Measurements from ENCODE around the gene GLRX3.

Gene GLRX3

DNA sequence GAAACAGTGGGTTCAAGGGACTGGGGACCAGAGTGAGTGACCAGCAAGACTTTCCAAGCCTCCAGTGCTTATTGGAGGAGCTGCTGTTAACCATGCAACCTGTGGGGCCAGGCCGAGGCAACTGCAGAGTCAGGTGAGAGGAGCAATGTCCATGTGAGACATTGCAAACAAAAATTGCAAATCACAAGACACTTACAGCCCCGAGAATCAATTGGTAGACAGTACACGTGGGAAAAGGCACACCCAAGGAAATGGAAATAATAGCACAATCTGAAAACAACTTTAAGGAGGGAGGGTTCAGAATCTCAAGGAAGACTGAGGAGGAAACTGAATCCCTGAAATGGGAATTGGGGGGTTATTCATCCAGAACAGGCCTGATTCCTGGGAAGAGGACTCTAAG is 72.6 kb downstream of the GLRX3 start:
- DNase-seq: no peak

DNA sequence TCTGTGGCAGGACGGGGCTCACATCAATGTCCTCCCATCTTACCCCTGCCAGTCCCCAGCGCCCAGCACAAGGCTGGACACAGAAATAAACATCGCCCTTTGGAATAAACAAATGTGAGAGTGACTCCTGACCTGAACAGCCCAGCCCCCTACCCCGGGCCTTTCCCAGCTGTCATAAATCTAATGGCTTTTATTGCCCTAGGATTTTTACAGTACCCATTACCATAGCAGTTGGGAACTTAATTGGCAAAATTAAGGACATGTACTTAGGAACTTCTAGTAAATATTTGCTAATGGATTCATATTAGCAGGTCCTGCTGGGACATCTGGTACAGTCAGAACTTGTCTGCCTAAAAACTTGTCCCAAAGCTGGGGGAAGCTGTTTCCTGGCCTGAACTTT is 76.6 kb downstream of the GLRX3 start:
- no peak for DNase-seq

DNA sequence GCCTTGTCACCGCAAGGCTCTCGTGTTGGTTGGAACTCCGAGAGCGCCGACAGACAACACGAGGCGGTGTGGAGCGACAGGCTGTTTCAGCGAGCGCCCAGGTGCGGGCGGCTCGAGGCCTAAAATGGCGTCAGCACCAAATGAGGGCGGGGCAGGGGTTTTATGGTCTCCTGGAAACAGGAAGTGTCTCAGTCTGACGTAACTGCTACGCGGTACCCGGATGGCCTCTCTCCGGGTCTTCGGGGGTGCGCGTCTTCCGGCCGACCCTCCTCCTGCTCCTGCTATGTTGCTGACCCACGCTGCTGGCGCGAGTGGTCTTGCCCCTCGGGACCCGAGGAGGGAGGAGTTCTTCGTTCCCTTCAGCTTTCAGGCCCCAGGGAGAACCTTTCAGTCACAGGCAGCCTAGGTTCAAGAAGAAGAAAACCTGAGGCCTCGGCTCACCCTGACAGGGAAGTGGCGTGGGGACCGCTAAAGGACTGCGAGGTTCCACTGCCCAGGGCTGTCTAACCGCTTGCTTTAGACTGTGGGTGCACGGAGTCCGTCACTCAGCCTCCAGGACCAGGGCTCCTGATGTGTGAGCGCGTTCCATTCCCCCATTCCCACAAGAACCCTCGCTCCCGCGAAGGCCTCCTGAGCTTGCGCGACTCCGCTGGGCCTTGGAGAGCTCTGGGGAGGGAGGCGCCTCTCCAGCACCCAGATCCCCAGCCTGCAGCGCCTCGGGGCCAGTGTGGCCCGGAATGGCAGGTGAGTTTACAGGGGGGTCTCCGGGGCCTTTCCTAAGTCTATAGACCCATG is 77.3 kb downstream of the GLRX3 start:
- no peak for DNase-seq

DNA sequence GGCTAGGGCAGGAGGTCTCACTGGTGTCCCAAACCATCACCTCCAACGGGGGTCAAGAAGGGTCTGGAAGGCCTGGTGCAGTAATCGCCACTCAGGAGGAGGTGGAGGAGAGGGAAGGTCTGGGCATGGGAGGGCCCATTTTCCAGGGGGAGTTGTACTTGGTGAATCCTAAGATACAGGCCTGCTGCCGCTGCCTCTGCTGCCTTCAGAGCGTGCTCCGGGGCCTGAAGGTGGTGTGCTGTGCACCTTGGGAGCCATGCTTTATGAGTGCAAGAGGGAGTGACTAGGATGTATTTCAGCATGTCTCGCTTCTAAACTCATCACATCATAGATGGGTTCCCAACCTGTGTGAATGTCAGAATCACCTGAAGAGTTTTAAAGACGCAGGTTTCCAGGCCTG is 78.2 kb downstream of the GLRX3 start:
- DNase-seq: no peak

DNA sequence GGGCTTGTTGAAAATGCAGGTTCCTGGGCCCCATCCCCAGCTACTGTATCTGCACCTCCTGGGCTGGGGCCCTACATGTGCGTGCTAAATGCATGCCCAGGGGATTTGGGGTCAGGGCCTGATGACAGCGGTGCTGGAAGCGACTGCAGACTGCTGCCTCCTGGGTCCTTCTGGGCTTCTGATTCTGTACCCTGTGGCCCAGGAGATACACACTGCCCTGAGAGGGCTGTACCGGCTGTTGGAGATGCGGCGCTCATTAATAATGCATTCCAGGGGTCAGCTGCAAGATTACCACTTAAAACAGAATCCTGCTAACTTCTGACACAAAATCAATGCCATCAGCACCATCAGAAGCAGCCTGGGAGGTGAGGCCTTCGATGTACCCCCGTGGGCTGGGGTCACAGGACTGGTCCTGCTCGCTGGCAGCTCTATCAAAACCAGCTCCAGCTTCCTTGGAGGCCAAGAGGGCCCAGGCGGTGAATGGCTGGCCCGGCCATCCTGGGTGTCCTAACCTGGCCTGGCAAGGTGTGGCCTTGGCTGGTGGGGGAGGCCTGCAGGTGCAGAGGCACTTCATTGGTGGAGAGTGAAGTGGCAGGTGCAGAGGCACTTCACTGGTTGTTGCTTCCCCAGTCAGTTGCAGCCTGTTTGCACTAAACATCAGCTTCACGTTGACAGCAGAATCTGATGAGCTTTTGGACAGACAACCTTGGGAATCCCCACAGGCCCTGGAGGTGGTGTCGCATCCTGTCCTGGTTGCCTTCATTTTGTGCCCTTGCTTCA is 79.2 kb downstream of the GLRX3 start:
- DNase-seq: no peak

DNA sequence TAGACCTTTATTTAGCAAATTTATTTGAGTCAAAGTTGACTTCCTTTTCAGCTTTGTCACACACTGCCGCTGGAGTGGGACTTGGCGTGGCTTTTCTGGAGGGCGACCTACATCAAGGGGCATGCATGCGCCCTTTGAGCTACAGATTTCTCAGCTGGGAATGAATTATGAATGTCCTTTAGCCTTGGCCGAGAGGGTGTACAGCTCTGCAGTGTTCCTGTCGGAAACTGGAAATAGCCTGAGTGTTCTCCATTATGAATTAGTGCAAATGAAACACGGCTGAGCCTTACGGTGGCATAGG is 79.7 kb downstream of the GLRX3 start:
- no peak for DNase-seq

DNA sequence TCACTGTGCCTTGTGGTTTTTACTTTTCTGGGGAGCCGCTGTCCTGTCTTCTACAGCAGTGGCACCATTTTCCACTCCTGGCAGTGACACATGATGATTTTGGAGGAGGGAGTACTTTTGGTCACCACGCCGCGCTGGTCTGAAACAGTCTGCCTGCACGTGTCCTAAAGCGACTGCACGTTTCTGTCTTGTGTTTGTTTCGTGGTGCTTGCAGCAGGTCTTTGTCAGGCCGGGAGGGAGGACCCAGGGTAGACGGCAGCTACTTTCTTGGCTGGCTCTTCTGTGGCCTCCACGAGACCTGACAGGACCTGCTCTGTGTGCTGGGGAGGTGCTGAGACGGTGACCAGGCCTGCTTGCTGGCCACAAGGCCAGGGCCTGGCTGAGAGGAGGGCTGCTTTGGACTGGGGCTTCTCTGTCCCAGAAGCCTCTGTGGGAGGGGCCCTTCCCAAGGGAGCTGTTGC is 82.0 kb downstream of the GLRX3 start:
- no peak for DNase-seq

DNA sequence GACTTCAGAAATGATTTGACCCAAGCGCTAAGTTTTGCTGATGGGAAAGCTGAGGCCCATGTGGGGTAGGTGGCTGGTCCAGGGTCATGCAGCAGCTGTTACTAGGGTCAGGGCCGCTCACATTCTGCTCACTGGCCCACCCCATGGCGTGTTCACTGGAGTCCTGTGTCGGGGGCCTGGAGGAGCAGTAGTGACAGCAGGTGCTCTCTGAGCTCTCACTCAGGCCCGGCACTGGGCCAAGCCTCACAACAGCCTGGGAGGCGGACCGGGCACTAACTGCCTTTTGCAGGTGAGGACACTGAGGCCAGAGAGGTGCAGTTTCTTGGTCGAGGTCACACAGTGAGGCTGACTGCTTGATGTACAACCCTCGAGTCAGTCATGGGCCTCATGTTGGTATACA is 82.7 kb downstream of the GLRX3 start:
- no peak for DNase-seq

DNA sequence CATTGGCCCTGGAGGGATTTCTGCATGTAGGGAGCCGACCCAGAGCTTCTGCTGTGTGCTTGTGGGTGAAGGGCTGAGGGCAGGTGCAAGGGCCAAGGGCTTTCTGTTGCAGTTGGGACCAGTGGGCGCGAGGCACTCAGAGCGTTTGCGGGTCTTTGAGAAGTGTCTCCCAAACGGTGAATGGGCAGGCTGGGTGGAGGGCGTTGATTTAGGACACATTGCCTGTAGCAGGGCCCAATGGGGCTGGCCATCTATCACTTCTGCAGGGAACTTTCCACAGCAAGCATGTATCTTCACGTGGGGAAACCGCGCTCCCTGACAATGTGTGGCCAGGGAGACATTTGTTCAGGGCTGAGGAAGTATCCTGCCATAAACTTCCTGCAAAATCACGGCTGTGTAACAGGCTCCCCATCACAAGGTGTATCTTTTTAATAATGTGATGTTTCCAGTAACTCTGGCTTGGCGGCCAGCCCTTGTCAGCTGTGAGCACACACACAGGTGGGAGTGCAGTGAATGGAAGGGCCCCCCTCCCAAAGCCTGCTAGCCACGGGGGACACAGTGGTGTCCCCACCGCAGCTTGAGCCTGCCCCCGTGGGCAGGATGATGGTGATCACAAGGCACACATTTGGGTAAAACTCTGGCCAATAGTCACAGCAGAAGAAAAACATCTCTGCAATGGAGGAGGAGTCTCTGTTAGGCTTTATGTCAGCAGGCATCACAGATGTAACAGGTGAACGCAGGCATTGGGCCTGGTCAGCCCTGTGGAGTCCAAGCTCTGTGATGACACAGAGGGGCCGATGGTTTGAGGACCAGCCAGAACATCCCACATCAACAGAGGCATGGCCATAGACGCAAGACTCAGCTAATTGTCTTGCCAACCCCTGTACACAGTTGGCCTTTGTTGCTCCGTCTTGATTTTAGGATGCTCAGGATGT is 84.3 kb downstream of the GLRX3 start:
- DNase-seq: no peak

DNA sequence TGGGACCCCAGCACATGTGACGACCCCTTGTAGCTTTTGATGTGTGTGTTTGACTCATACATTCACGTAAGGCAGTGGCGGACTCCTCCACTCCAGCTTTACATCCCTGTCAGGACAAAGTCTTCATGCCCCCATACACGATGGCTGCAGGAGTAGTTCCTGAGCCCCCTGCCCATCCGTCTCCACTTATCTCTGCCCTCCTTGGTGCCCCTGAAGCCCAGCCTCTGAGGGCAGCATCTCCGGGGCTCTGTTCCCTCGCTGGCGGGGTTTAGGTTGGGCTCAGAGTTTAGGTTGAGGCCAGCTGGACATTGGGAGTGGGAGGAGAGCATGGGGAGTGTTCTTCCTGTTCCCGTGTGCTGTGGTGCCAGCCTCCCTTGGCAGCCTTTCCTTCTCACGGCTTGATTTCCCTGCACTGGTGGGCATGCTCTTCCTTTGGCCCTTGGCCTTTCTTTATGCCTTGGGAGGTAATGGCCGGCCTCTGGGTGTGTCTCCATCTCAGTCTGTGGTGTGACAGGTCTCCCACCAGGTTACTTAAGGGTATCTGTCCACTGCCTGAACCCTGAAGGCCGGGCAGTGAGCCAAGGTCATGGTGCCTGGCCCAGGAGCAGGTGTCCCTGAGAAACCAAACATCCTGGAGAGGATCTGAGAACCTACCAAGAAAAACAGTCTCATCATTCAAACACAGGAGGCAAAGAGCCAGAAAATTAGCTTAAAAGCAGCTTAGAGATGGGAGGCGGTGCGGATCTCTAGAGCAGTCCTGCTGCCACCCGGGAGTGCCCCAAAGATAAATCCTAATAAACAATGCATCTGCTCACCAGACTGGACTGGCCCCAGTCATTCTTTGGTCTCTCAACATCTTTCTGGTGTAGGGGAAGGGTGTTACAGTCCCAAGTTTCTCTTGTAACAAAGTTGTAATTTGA is 85.5 kb downstream of the GLRX3 start:
- DNase-seq: no peak

DNA sequence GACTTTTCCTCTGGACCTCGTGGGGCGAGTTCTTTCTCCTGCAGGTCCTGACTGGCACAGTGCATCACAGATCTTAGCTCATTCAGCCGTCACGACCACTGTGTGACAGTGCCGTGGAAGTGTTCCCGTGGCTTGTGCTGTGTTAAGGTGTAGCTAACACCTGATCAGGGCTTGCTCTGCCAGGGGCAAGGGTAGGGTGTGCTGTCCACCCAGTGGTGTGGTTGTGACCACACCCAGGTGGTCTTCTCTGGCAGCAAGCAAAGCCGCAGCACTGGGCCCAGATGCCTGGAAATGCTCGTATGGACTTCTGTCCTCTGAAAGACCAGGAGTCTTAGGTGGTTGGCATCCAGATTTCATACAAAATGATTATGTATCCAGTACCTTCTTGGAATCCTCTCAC is 86.2 kb downstream of the GLRX3 start:
- no peak for DNase-seq

DNA sequence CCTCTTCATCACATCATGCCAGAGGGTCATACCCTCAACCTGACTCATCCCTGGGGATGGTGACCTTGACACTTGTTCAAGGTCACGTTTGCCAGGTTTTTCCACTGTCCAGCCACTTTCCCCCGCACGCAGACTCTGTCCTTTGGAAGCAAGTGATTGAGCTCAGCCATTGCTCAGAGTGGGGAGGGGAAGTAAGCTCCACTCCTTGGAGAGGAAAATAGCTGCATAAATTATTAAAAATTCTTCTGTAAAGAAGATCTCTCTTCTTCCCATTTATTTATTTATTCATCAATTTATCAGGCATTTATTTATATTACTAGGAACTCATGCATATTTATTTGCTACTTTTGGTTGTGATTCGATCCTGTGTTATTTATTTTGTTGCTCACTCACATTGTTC is 88.0 kb downstream of the GLRX3 start:
- DNase-seq: no peak

DNA sequence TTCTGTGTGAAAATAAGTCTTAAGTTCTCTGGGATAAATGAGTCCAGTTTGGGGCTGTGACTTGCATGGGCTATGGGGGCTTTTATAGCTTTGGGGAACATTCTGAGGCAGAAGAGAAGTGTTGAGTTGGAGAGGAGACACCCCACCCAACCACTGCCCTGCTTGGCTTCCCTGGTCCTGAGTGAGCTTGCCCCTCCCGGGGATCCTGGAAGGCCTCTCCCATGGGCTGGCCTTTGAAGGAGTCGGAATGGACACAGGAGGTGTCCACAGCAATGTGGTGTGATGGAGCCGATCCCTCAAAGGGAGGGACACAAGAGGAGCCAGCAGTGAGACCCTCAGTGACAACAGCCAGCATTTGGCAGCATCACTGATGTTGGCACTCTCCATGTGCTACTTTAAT is 89.8 kb downstream of the GLRX3 start:
- DNase-seq: no peak

DNA sequence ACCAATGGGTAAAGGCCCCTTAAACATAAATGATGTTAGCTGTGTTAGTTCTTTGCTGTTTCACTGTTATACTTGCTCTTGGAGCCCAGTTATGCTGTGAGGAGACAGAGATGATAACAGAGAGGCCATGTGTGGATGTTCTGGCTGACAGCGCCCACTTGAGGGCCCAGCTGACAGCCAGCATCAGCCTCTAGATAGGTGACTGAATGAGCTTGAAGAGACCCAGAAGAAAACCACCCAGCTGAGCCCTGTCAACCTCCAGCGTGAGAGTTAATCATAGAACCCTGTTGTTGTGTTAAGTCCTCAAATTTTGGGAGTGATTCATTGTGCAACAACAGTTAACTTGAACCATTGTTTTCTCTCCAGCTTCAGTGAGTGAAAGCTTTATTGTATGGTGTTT is 91.7 kb downstream of the GLRX3 start:
- no peak for DNase-seq
